DMS 273 treated with DMSO at 0.1 percent for 48 hours (cell line): ENCODE results near the gene SLC38A10.

Experiments
- DNase-seq: peaks from one replicate; lab custom pipeline; 2025; lab: John Stamatoyannopoulos, UW

Gene SLC38A10

GRCh38 chr17:81241648-81242420 lies 53.3 kb downstream of the SLC38A10 start:
- no peak for DNase-seq

GRCh38 chr17:81241203-81241602 lies 53.9 kb downstream of the SLC38A10 start:
- DNase-seq, result no peak

GRCh38 chr17:81240761-81241160 lies 54.3 kb downstream of the SLC38A10 start:
- DNase-seq, result no peak

- no peak for DNase-seq
Observed at GRCh38 chr17:81239714-81240555, 55.2 kb downstream of the SLC38A10 start.

GRCh38 chr17:81238815-81239713 lies 56.0 kb downstream of the SLC38A10 start, which contains the start of the genes NDUFAF8 and TEPSIN:
Gene NDUFAF8, plus strand, starts transcription at chr17:81239318. Its CDS starts 46 bp downstream, at chr17:81239364.
Gene TEPSIN, minus strand, starts transcription at chr17:81239055. Its CDS starts 22 bp downstream, at chr17:81239033.
- peak; percentile 99 for DNase-seq

- DNase-seq, result no peak
Observed at GRCh38 chr17:81238490-81238814, 56.7 kb downstream of the SLC38A10 start.

GRCh38 chr17:81237591-81238489 lies 57.3 kb downstream of the SLC38A10 start:
- DNase-seq, result no peak

- DNase-seq, result no peak
Observed at GRCh38 chr17:81236784-81237183, 58.3 kb downstream of the SLC38A10 start.

GRCh38 chr17:81235822-81236740 lies 59.0 kb downstream of the SLC38A10 start:
- DNase-seq, result no peak

GRCh38 chr17:81234940-81235821 lies 59.9 kb downstream of the SLC38A10 start:
- no peak for DNase-seq

GRCh38 chr17:81234506-81234855 lies 60.6 kb downstream of the SLC38A10 start:
- DNase-seq, result no peak

- DNase-seq, result no peak
Observed at GRCh38 chr17:81233811-81234505, 61.1 kb downstream of the SLC38A10 start.

- DNase-seq, result no peak
Observed at GRCh38 chr17:81233316-81233715, 61.8 kb downstream of the SLC38A10 start.

GRCh38 chr17:81232616-81233241 lies 62.4 kb downstream of the SLC38A10 start:
- DNase-seq, result no peak

- no peak for DNase-seq
Observed at GRCh38 chr17:81231766-81232581, 63.1 kb downstream of the SLC38A10 start.

GRCh38 chr17:81231121-81231645 lies 63.9 kb downstream of the SLC38A10 start:
- no peak for DNase-seq
